HCT116 (cell line): ENCODE data around the gene ARHGAP21. TPM values are rescaled to one million over a fixed set of nuclear protein-coding genes. Genes with fewer than 3 reads are reported as not detected.
A peak's percentile ranks its signal among the peaks of the same experiment; 100 is the strongest.

Experiments used
- ATAC-seq: fragments of 200-7000 bp; cut with Tn5 transposase; 2 replicates; pipeline ENCODE4 v1.9.1; 2020; ENCODE audit warnings: mild to moderate bottlenecking, moderate library complexity
- BruUV-seq: library from RNA; stranded (reverse); fragments of 400-500 nt; replicated peaks from 2 replicates; lab custom pipeline; 2021; lab: Mats Ljungman, UMichigan
- CTCF ChIA-PET: fragments of 300-600 bp; sonication (Branson Sonifier 250); formaldehyde crosslinking; loops from one replicate; lab custom pipeline; 2021; ENCODE audit warnings: antibody characterized with exemption; lab: Charles Lee
- POLR2A ChIA-PET: fragments of 300-600, 350-600 bp; sonication (Branson Sonifier 250); formaldehyde crosslinking; loops from one replicate; lab custom pipeline; 2021; ENCODE audit warnings: antibody characterized with exemption; lab: Charles Lee
- RAD21 ChIA-PET, 2 experiments: fragments of 300-600 bp; sonication (Branson Sonifier 250); formaldehyde crosslinking; loops; one replicate each; lab custom pipeline; 2023; ENCODE audit warnings: low total read pairs in 2 of 2; ENCODE audit not compliant: uncharacterized antibody in 2 of 2, unreplicated experiment in 2 of 2, low non-redundant PET in 1 of 2; lab: Charles Lee
- DNase-seq: peaks from one replicate; pipeline ENCODE4 v3.0.0-alpha.2; 2010; ENCODE audit warnings: low read depth, low spot score
- H2AFZ ChIP-seq: fragments of 200-600 bp; shearing (Covaris generic), sonication (generic); 2 replicates; pipeline ENCODE4 v1.6.1; 2017; ENCODE audit warnings: low read depth, mixed run types, mixed read lengths, antibody characterized with exemption, low read length; ENCODE audit not compliant: poor library complexity, severe bottlenecking
- H3K27ac ChIP-seq: 2 replicates; pipeline ENCODE4 v1.5.1; 2012; ENCODE audit warnings: low read depth, low read length
- H3K27me3 ChIP-seq: fragments of 200-600 bp; sonication (generic); 2 replicates; pipeline ENCODE4 v1.6.1; 2016; ENCODE audit warnings: mixed run types, low read length, mixed read lengths; ENCODE audit not compliant: insufficient read depth
- H3K36me3 ChIP-seq, 2 experiments: fragments of 200-500 bp in 1 of 2; fragments of 200-600 bp in 1 of 2; sonication (Bioruptor generic) in 1 of 2; sonication (generic) in 1 of 2; 2 replicates each; pipeline versions ENCODE4 v1.5.1 to v1.6.1; 2014 to 2016; ENCODE audit warnings: low read length in 2 of 2, inconsistent platforms in 1 of 2, mixed read lengths in 1 of 2, mixed run types in 1 of 2; ENCODE audit not compliant: insufficient read depth in 2 of 2, control insufficient read depth in 1 of 2
- H3K4me1 ChIP-seq, 2 experiments: fragments of 200-600 bp in 1 of 2; sonication (generic) in 1 of 2; 2 replicates each; pipeline versions ENCODE4 v1.5.1 to v1.6.1; 2012 to 2017; ENCODE audit warnings: low read length in 2 of 2, inconsistent platforms in 1 of 2, mild to moderate bottlenecking in 1 of 2, mixed read lengths in 1 of 2, mixed run types in 1 of 2, moderate library complexity in 1 of 2; ENCODE audit not compliant: insufficient read depth in 2 of 2, control insufficient read depth in 1 of 2
- H3K4me2 ChIP-seq: fragments of 200-600 bp; sonication (generic); 2 replicates; pipeline ENCODE4 v1.6.1; 2017; ENCODE audit warnings: mixed run types, low read length, mixed read lengths
- H3K4me3 ChIP-seq, 2 experiments: fragments of 200-600 bp in 1 of 2; sonication (generic) in 1 of 2; replicated peaks in 1 of 2; 2 replicates each; pipeline ENCODE4 v1.5.1; 2011 to 2016; ENCODE audit warnings: low read length in 2 of 2, control low read depth in 1 of 2, low read depth in 1 of 2, mild to moderate bottlenecking in 1 of 2, mixed read lengths in 1 of 2, mixed run types in 1 of 2
- H3K79me2 ChIP-seq: fragments of 200-600 bp; sonication (generic); 2 replicates; pipeline ENCODE4 v1.6.1; 2017; ENCODE audit warnings: mild to moderate bottlenecking, mixed run types, low read length, moderate library complexity, mixed read lengths; ENCODE audit not compliant: insufficient read depth
- H3K9ac ChIP-seq: fragments of 200-600 bp; sonication (generic); 2 replicates; pipeline ENCODE4 v1.6.1; 2016; ENCODE audit warnings: low read length, mixed read lengths
- H3K9me2 ChIP-seq: fragments of 200-600 bp; sonication (generic), shearing (Covaris generic); 2 replicates; pipeline ENCODE4 v1.6.1; 2017; ENCODE audit warnings: mixed run types, mild to moderate bottlenecking, moderate library complexity; ENCODE audit not compliant: insufficient read depth
- H3K9me3 ChIP-seq, 2 experiments: fragments of 200-500 bp in 1 of 2; fragments of 200-600 bp in 1 of 2; sonication (Bioruptor generic) in 1 of 2; sonication (generic) in 1 of 2; 2 replicates each; pipeline ENCODE4 v1.6.1; 2014 to 2017; ENCODE audit warnings: low read length in 2 of 2, mixed read lengths in 2 of 2, inconsistent platforms in 1 of 2, low read depth in 1 of 2, mild to moderate bottlenecking in 1 of 2, mixed run types in 1 of 2, moderate library complexity in 1 of 2; ENCODE audit not compliant: control insufficient read depth in 1 of 2, insufficient read depth in 1 of 2
- H4K20me1 ChIP-seq: fragments of 200-600 bp; sonication (generic), shearing (Covaris generic); 2 replicates; pipeline ENCODE4 v1.6.1; 2017; ENCODE audit warnings: mixed run types, mild to moderate bottlenecking, moderate library complexity; ENCODE audit not compliant: insufficient read depth
- CBX3 ChIP-seq: IDR thresholded peaks from 2 replicates; pipeline ENCODE4 v1.6.1; 2012; ENCODE audit warnings: low read depth
- CEBPB ChIP-seq: IDR thresholded peaks from 2 replicates; pipeline ENCODE4 v1.6.1; 2012; ENCODE audit warnings: low read depth
- CTCF ChIP-seq, 3 experiments: fragments of 200-600 bp in 1 of 3; sonication (generic) in 1 of 3; IDR thresholded peaks in 2 of 3; conservative IDR thresholded peaks in 1 of 3; 2 replicates each; pipeline ENCODE4 v1.5.1; 2012 to 2017; ENCODE audit warnings: low read depth in 2 of 3, low read length in 2 of 3, antibody characterized with exemption in 1 of 3, borderline replicate concordance in 1 of 3, control low read depth in 1 of 3, mild to moderate bottlenecking in 1 of 3, mixed read lengths in 1 of 3, mixed run types in 1 of 3, moderate library complexity in 1 of 3; ENCODE audit not compliant: insufficient read depth in 1 of 3
- EGR1 ChIP-seq: IDR thresholded peaks from 2 replicates; pipeline ENCODE4 v1.6.1; 2012; ENCODE audit warnings: low read depth
- ELF1 ChIP-seq: IDR thresholded peaks from 2 replicates; pipeline ENCODE4 v1.6.1; 2012; ENCODE audit warnings: low read depth, borderline replicate concordance
- EZH2 ChIP-seq: fragments of 200-600 bp; sonication (generic); IDR thresholded peaks from 2 replicates; pipeline ENCODE4 v1.6.1; 2017; ENCODE audit warnings: antibody characterized with exemption, mixed run types
- EZH2phosphoT487 ChIP-seq: fragments of 200-600 bp; IDR thresholded peaks from 2 replicates; pipeline ENCODE4 v1.6.1; 2018; ENCODE audit warnings: antibody characterized with exemption, borderline replicate concordance
- JUND ChIP-seq: IDR thresholded peaks from 2 replicates; pipeline ENCODE4 v1.6.1; 2012
- POLR2A ChIP-seq: IDR thresholded peaks from 2 replicates; pipeline ENCODE4 v1.7.0; 2011; ENCODE audit warnings: borderline replicate concordance; ENCODE audit not compliant: insufficient read depth, insufficient read length; ENCODE audit errors: extremely low read depth
- RAD21 ChIP-seq: IDR thresholded peaks from 2 replicates; pipeline ENCODE4 v1.6.1; 2012; ENCODE audit warnings: low read depth, mild to moderate bottlenecking
- REST ChIP-seq: IDR thresholded peaks from 2 replicates; pipeline ENCODE4 v1.6.1; 2012; ENCODE audit warnings: low read depth
- SIN3A ChIP-seq: IDR thresholded peaks from 2 replicates; pipeline ENCODE4 v1.6.1; 2012; ENCODE audit warnings: low read depth
- SP1 ChIP-seq: IDR thresholded peaks from 2 replicates; pipeline ENCODE4 v1.6.1; 2012; ENCODE audit warnings: low read depth
- SRF ChIP-seq: IDR thresholded peaks from 2 replicates; pipeline ENCODE4 v1.6.1; 2012; ENCODE audit warnings: low read depth
- TCF7L2 ChIP-seq: IDR thresholded peaks from 2 replicates; pipeline ENCODE4 v1.7.0; 2011; ENCODE audit warnings: borderline replicate concordance, inconsistent platforms; ENCODE audit not compliant: insufficient read depth, insufficient read length; ENCODE audit errors: extremely low read depth
- YY1 ChIP-seq: IDR thresholded peaks from 2 replicates; pipeline ENCODE4 v1.6.1; 2011; ENCODE audit warnings: low read length, low read depth, moderate library complexity, mild to moderate bottlenecking; ENCODE audit not compliant: insufficient replicate concordance; ENCODE audit errors: extremely low read depth
- ZBTB33 ChIP-seq: IDR thresholded peaks from 2 replicates; pipeline ENCODE4 v1.6.1; 2011; ENCODE audit warnings: mild to moderate bottlenecking, low read length, moderate library complexity; ENCODE audit not compliant: insufficient replicate concordance; ENCODE audit errors: extremely low read depth
- ZFX ChIP-seq: fragments of 450-650 bp; IDR thresholded peaks from 2 replicates; pipeline ENCODE4 v1.6.1; 2017
- ZNF274 ChIP-seq: fragments of 200-500 bp; sonication (Bioruptor generic); IDR thresholded peaks from 2 replicates; pipeline ENCODE4 v1.6.1; 2014; ENCODE audit warnings: mild to moderate bottlenecking, low read depth, low read length, inconsistent platforms
- intact Hi-C: fragments of 100-400 bp; cut with micrococcal nuclease; formaldehyde crosslinking; loops from 2 replicates; pipeline ENCODE4 v1.10.0; 2022
- total RNA-seq: library from RNA; stranded (reverse); gene quantifications from one replicate; pipeline ENCODE4 v1.2.1, GENCODE V29; 2021; ENCODE audit not compliant: unreplicated experiment
- TF ChIP-seq, protein P1 (sequence below): IDR thresholded peaks from 2 replicates; pipeline ENCODE4 v1.6.1; 2012

Gene ARHGAP21
- total RNA-seq, 1 experiment from 2014 or later: 47.7 TPM

- Histone ChIP-seq H4K20me1 (no peaks in the 10 kb centered on the region), H3K4me3 (no peak overlapping the region), H3K9ac (no peak overlapping the region), H3K27ac (no peak overlapping the region), H2AFZ (no peak overlapping the region)
- POLR2A ChIA-PET: no interaction called here
- TF ChIP-seq EZH2 (no peak), POLR2A (no peak), ZFX (no peak), JUND (no peak), EZH2phosphoT487 (no peak), SP1 (no peak), RAD21 (no peak), YY1 (no peak), ZBTB33 (no peak), REST (no peak), CTCF (IDR thresholded peaks at IDR 0.05 in 2 of 3, conservative IDR thresholded peaks at IDR 0.05 in 1 of 3; ENCODE audit: borderline replicate concordance in 1 of 3, insufficient read depth in 1 of 3, low read depth in 2 of 3, low read length in 2 of 3) (no peak), ZNF274 (no peak), EGR1 (no peak), CBX3 (no peak), ELF1 (no peak), SIN3A (no peak), SRF (no peak), TCF7L2 (no peak), CEBPB (no peak)
- TF ChIP-seq, protein P1, sequence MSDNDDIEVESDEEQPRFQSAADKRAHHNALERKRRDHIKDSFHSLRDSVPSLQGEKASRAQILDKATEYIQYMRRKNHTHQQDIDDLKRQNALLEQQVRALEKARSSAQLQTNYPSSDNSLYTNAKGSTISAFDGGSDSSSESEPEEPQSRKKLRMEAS: no peak
- TF ChIP-seq, all 23 proteins: peak for 0
- intact Hi-C loops: no loop called here
- CTCF ChIA-PET: no interaction called here
- no peaks in the 10 kb centered on the region for H3K79me2 ChIP-seq
- DNase-seq: no peak
- no peaks in the 10 kb centered on the region for H3K9me3 ChIP-seq
- no peaks in the 10 kb centered on the region for H3K36me3 ChIP-seq
- peaks cover 4% of the 10 kb centered on the region; the same call in 1 of the 2 replicates for H3K27me3 ChIP-seq
- no peaks in the 10 kb centered on the region for H3K4me1 ChIP-seq
- no peak overlapping the region for H3K4me2 ChIP-seq
- BruUV-seq: no TSS peak
- RAD21 ChIA-PET: no interaction called here
- H3K9me2 ChIP-seq: no peaks in the 10 kb centered on the region
- peak; percentile 40; the same call in 1 of the 2 replicates for ATAC-seq
Observed at GRCh38 chr10:24574578-24575155, 149.0 kb downstream of the ARHGAP21 start.
